Body of pancreas (tissue), 4 donors: Measurements from ENCODE around the gene FNDC3B. TPM values are rescaled to one million over a fixed set of nuclear protein-coding genes. Genes with fewer than 3 reads are reported as not detected.
"Not testable (repeated sequence)": the region's sequence is repeated elsewhere in the genome, so short reads cannot be mapped to it uniquely, and the experiment has no call there.

Experiments used
- ATAC-seq: fragments of 150-250 bp; one replicate; pipeline ENCODE4 v1.9.1; 2016
- DNase-seq, 4 donors: peaks; one replicate each; pipeline ENCODE4 v3.0.0-alpha.2; 2019
- H3K27ac ChIP-seq, 4 donors: fragments of 200-600 bp; sonication (generic); 1 replicate in 3 of 4; 2 replicates in 1 of 4; pipeline versions ENCODE4 v1.5.1 to v1.6.1; 2016 to 2019; ENCODE audit warnings: mild to moderate bottlenecking in 1 of 4, mixed read lengths in 1 of 4, moderate library complexity in 1 of 4
- H3K27me3 ChIP-seq, 2 donors: fragments of 200-600 bp; sonication (generic); one replicate each; pipeline ENCODE4 v1.6.0; 2016; ENCODE audit warnings: mild to moderate bottlenecking in 1 of 2
- H3K36me3 ChIP-seq, 2 donors: fragments of 200-600 bp; sonication (generic); replicated peaks in 1 of 2; 2 replicates each; pipeline ENCODE4 v1.5.1; 2016; ENCODE audit warnings: low read depth in 2 of 2; ENCODE audit not compliant: insufficient read depth in 1 of 2
- H3K4me1 ChIP-seq: fragments of 200-600 bp; sonication (generic); one replicate; pipeline ENCODE4 v1.6.0; 2016
- H3K4me3 ChIP-seq, 2 donors: fragments of 200-600 bp; sonication (generic); 1 replicate in 1 of 2; 2 replicates in 1 of 2; pipeline ENCODE4 v1.5.1; 2016 to 2019
- H3K9me3 ChIP-seq, 3 donors: fragments of 200-600 bp; sonication (generic); 1 replicate in 2 of 3; 2 replicates in 1 of 3; pipeline ENCODE4 v1.5.1; 2016
- CTCF ChIP-seq, 7 experiments: fragments of 450-650 bp in 4 of 7; fragments of 200-600 bp in 3 of 7; sonication (generic) in 3 of 7; IDR thresholded peaks; one replicate each; pipeline ENCODE4 v1.5.1; 2016 to 2019; ENCODE audit warnings: antibody characterized with exemption in 7 of 7
- POLR2A ChIP-seq, 3 donors: fragments of 450-650 bp; IDR thresholded peaks; one replicate each; pipeline ENCODE4 v1.6.1; 2016; ENCODE audit warnings: antibody characterized with exemption in 3 of 3, mild to moderate bottlenecking in 2 of 3
- WGBS, 2 donors: methylation state at CpG; one replicate each; pipeline ENCODE4 v1.1.5; 2017; 5-methylcytosine and 5-hydroxymethylcytosine counted together
- intact Hi-C: fragments of 100-400 bp; cut with DNase I; formaldehyde crosslinking; loops from one replicate; pipeline ENCODE4 v1.15.1; 2023
- total RNA-seq, 2 donors: library from RNA; depleted of rRNA; stranded (reverse); fragments of >200 nt; gene quantifications; one replicate each; pipeline ENCODE4 v1.1.0, GENCODE V29; 2016

Gene FNDC3B
- total RNA-seq, 2 donors from 2014 or later: 64.3 to 86.0 TPM

- TF ChIP-seq POLR2A (IDR thresholded peaks at IDR 0.05) (no peak), CTCF (IDR thresholded peaks at IDR 0.05) (no peak)
- no peak for ATAC-seq
- peaks cover 0 to 5% (median 0%) of the 10 kb centered on the region in 3 donors for H3K9me3 ChIP-seq
- DNase-seq: no peak
- H3K27ac ChIP-seq: no peak overlapping the region
- H3K27me3 ChIP-seq: no peaks in the 10 kb centered on the region
- peaks cover 9% of the 10 kb centered on the region for H3K4me1 ChIP-seq
- H3K4me3 ChIP-seq: no peak overlapping the region
- no peaks in the 10 kb centered on the region for H3K36me3 ChIP-seq
- 61 to 71% methylated on average over 4 of the region's 4 CpGs for WGBS, 2 donors
- intact Hi-C loops: no loop called here
These were observed 198.8 kb downstream of the FNDC3B start for GRCh38 chr3:172238188-172238587.

DNA sequence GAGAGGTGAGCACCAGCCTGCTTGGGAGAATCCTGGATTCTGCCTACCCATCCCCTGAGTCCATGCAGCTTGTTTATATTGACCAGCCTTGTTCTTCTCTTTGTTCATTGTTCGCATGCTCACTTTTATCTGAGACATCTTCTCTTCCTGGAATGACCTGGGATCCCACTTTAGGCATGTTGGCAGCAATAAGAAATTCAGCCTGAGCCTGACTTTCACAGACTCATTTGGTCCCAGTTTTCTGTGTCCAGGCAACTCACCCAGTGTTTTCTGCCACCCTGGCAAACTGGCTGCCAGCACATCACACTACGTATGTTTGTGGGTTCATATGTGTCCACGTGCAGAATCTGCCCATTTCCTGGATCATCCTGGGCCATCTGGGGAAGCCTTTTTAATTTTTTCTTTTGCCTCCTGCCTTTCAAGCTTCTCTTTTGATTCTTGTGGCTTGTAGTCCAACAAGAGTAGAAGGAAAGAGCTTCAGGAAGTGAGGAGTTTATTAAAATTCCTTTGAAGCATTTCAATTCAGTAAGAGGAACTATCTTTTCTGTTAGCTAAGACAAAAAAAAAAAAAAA, 199.9 kb downstream of the FNDC3B start:
- Histone ChIP-seq H3K36me3 (no peaks in the 10 kb centered on the region), H3K4me1 (peaks cover 9% of the 10 kb centered on the region), H3K9me3 (peaks cover 0 to 5% (median 0%) of the 10 kb centered on the region in 3 donors), H3K4me3 (no peak overlapping the region), H3K27me3 (no peaks in the 10 kb centered on the region), H3K27ac (peak overlapping the region in 1 of 4 donors; percentile 17)
- no peak for ATAC-seq
- no peak for TF ChIP-seq CTCF (IDR thresholded peaks at IDR 0.05)
- no peak for TF ChIP-seq POLR2A (IDR thresholded peaks at IDR 0.05)
- intact Hi-C loops: no loop called here
- 72 to 83% methylated on average over 3 of the region's 3 CpGs for WGBS, 2 donors
- DNase-seq: no peak

- H3K4me1 ChIP-seq: peaks cover 20% of the 10 kb centered on the region
- no peaks in the 10 kb centered on the region for H3K27me3 ChIP-seq
- 95 to 100% methylated on average over 1 of the region's 1 CpG for WGBS, 2 donors
- DNase-seq: no peak
- intact Hi-C loops: no loop called here
- H3K4me3 ChIP-seq: no peak overlapping the region
- no peaks in the 10 kb centered on the region for H3K36me3 ChIP-seq
- H3K9me3 ChIP-seq: peaks cover 0 to 5% (median 0%) of the 10 kb centered on the region in 3 donors
- no peak for TF ChIP-seq POLR2A (IDR thresholded peaks at IDR 0.05)
- no peak for TF ChIP-seq CTCF (IDR thresholded peaks at IDR 0.05)
- ATAC-seq: no peak
- H3K27ac ChIP-seq: no peak overlapping the region
These were observed 202.0 kb downstream of the FNDC3B start for GRCh38 chr3:172241405-172241804.

GRCh38 chr3:172242471-172242870, 203.1 kb downstream of the FNDC3B start:
- intact Hi-C loops, ATAC-seq, H3K27ac ChIP-seq, H3K4me3 ChIP-seq, H3K27me3 ChIP-seq, H3K9me3 ChIP-seq, H3K36me3 ChIP-seq, DNase-seq: not testable (repeated sequence)
- 95 to 100% methylated on average over 1 to 3 of the region's 3 CpGs for WGBS, 2 donors
- H3K4me1 ChIP-seq: peaks cover 15% of the 10 kb centered on the region

DNA sequence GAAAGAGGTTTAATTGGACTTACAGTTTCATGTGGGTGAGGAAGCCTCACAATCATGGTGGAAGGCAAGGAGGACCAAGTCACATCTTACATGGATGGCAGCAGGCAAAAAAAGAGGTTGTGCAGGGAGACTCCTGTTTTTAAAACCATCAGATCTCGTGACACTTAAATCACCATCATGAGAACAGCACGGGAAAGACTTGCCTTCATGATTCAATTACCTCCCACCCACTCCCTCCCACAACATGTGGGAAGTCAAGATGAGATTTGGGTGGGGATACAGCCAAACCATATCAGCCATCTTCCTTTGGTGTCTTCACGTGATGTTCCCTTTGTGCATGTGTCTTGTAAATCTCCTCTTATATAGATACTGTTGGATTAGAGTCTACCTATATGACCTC, 204.0 kb downstream of the FNDC3B start:
- intact Hi-C loops, ATAC-seq, H3K9me3 ChIP-seq, H3K27me3 ChIP-seq, H3K36me3 ChIP-seq, H3K4me3 ChIP-seq, DNase-seq, H3K27ac ChIP-seq: not testable (repeated sequence)
- H3K4me1 ChIP-seq: peaks cover 15% of the 10 kb centered on the region
- 59 to 77% methylated on average over 3 of the region's 3 CpGs for WGBS, 2 donors

GRCh38 chr3:172244011-172244410, 204.6 kb downstream of the FNDC3B start:
- Histone ChIP-seq H3K36me3 (peaks cover 0 to 3% of the 10 kb centered on the region in 2 donors), H3K27ac (no peak overlapping the region), H3K9me3 (peaks cover 0 to 5% (median 0%) of the 10 kb centered on the region in 3 donors), H3K4me1 (peaks cover 16% of the 10 kb centered on the region), H3K27me3 (no peaks in the 10 kb centered on the region), H3K4me3 (no peak overlapping the region)
- 69 to 73% methylated on average over 2 of the region's 2 CpGs for WGBS, 2 donors
- intact Hi-C loops: no loop called here
- TF ChIP-seq POLR2A (IDR thresholded peaks at IDR 0.05): no peak
- no peak for TF ChIP-seq CTCF (IDR thresholded peaks at IDR 0.05)
- DNase-seq: no peak
- ATAC-seq: no peak
